H1 (cell line): ENCODE results near the gene EFR3B. TPM values are rescaled to one million over a fixed set of nuclear protein-coding genes. Genes with fewer than 3 reads are reported as not detected.

Experiments
- EGR1 ChIP-seq: IDR thresholded peaks from 2 replicates; pipeline ENCODE4 v1.6.1; 2011; ENCODE audit warnings: low read depth, low read length, borderline replicate concordance
- JUND ChIP-seq: IDR thresholded peaks from 2 replicates; pipeline ENCODE4 v1.6.1; 2011; ENCODE audit warnings: mild to moderate bottlenecking, improper control_type of control experiment, low read length
- KDM4A ChIP-seq: IDR thresholded peaks from one replicate; pipeline ENCODE4 v1.7.1; 2012; ENCODE audit warnings: low read depth, mild to moderate bottlenecking, moderate library complexity, low read length, inconsistent platforms; ENCODE audit not compliant: severe bottlenecking
- SP4 ChIP-seq: IDR thresholded peaks from 2 replicates; pipeline ENCODE4 v1.6.1; 2012; ENCODE audit warnings: low read length, inconsistent platforms
- SRF ChIP-seq: IDR thresholded peaks from 2 replicates; pipeline ENCODE4 v1.6.1; 2011; ENCODE audit warnings: mild to moderate bottlenecking, low read depth, low read length, moderate library complexity
- SUZ12 ChIP-seq: fragments of 200-600 bp; sonication (generic); IDR thresholded peaks from 2 replicates; pipeline ENCODE4 v1.6.1; 2012; ENCODE audit warnings: mild to moderate bottlenecking, inconsistent platforms, low read length, moderate library complexity, mixed read lengths
- TAF1 ChIP-seq: IDR thresholded peaks from 2 replicates; pipeline ENCODE4 v1.6.1; 2011; ENCODE audit warnings: mild to moderate bottlenecking, low read depth, low read length
- TEAD4 ChIP-seq: IDR thresholded peaks from 2 replicates; pipeline ENCODE4 v1.6.1; 2012; ENCODE audit warnings: low read depth, low read length, inconsistent platforms, mixed read lengths
- USF2 ChIP-seq: IDR thresholded peaks from 2 replicates; pipeline ENCODE4 v1.6.1; 2011; ENCODE audit warnings: low read length, improper control_type of control experiment
- ZNF274 ChIP-seq: IDR thresholded peaks from 2 replicates; pipeline ENCODE4 v1.7.0; 2012; ENCODE audit warnings: low read length, borderline replicate concordance; ENCODE audit errors: extremely low read depth
- polyA plus RNA-seq, 7 experiments: library from polyadenylated mRNA; depleted of rRNA in 3 of 7; stranded (reverse) in 5 of 7; unstranded in 2 of 7; fragments of >200 nt in 5 of 7; fragments of 200-250 nt in 2 of 7; gene quantifications; 1 replicate in 5 of 7; 2 replicates in 1 of 7; 4 replicates in 1 of 7; pipeline versions ENCODE4 v1.2.1 to v1.2.3, GENCODE V29; 2011 to 2013; ENCODE audit warnings: missing spikeins in 2 of 7, mixed read lengths in 2 of 7
- total RNA-seq: library from RNA; stranded (reverse); fragmentation: NEBNext Ultra II Directional; extraction: Animal tissue kit (Norgen Biotek cat#: 25700); gene quantifications from 2 replicates; pipeline ENCODE4 v1.2.1, GENCODE V29; 2021
- TF ChIP-seq, protein P1 (sequence below): fragments of 300-600 bp; sonication (generic); IDR thresholded peaks from 2 replicates; pipeline ENCODE4 v1.7.1; 2012; ENCODE audit warnings: low read length, moderate library complexity, mild to moderate bottlenecking, inconsistent platforms; ENCODE audit not compliant: insufficient replicate concordance

Gene EFR3B
- total and polyA plus RNA-seq, 2 of the 8 experiments (the other 6 are each of a cell fraction or from before 2014, with no cell fraction given) = 3.4 to 9.6 TPM

GRCh38 chr2:25184254-25184653 is 142.4 kb downstream of the EFR3B start (continued):
- TF ChIP-seq, protein P1, sequence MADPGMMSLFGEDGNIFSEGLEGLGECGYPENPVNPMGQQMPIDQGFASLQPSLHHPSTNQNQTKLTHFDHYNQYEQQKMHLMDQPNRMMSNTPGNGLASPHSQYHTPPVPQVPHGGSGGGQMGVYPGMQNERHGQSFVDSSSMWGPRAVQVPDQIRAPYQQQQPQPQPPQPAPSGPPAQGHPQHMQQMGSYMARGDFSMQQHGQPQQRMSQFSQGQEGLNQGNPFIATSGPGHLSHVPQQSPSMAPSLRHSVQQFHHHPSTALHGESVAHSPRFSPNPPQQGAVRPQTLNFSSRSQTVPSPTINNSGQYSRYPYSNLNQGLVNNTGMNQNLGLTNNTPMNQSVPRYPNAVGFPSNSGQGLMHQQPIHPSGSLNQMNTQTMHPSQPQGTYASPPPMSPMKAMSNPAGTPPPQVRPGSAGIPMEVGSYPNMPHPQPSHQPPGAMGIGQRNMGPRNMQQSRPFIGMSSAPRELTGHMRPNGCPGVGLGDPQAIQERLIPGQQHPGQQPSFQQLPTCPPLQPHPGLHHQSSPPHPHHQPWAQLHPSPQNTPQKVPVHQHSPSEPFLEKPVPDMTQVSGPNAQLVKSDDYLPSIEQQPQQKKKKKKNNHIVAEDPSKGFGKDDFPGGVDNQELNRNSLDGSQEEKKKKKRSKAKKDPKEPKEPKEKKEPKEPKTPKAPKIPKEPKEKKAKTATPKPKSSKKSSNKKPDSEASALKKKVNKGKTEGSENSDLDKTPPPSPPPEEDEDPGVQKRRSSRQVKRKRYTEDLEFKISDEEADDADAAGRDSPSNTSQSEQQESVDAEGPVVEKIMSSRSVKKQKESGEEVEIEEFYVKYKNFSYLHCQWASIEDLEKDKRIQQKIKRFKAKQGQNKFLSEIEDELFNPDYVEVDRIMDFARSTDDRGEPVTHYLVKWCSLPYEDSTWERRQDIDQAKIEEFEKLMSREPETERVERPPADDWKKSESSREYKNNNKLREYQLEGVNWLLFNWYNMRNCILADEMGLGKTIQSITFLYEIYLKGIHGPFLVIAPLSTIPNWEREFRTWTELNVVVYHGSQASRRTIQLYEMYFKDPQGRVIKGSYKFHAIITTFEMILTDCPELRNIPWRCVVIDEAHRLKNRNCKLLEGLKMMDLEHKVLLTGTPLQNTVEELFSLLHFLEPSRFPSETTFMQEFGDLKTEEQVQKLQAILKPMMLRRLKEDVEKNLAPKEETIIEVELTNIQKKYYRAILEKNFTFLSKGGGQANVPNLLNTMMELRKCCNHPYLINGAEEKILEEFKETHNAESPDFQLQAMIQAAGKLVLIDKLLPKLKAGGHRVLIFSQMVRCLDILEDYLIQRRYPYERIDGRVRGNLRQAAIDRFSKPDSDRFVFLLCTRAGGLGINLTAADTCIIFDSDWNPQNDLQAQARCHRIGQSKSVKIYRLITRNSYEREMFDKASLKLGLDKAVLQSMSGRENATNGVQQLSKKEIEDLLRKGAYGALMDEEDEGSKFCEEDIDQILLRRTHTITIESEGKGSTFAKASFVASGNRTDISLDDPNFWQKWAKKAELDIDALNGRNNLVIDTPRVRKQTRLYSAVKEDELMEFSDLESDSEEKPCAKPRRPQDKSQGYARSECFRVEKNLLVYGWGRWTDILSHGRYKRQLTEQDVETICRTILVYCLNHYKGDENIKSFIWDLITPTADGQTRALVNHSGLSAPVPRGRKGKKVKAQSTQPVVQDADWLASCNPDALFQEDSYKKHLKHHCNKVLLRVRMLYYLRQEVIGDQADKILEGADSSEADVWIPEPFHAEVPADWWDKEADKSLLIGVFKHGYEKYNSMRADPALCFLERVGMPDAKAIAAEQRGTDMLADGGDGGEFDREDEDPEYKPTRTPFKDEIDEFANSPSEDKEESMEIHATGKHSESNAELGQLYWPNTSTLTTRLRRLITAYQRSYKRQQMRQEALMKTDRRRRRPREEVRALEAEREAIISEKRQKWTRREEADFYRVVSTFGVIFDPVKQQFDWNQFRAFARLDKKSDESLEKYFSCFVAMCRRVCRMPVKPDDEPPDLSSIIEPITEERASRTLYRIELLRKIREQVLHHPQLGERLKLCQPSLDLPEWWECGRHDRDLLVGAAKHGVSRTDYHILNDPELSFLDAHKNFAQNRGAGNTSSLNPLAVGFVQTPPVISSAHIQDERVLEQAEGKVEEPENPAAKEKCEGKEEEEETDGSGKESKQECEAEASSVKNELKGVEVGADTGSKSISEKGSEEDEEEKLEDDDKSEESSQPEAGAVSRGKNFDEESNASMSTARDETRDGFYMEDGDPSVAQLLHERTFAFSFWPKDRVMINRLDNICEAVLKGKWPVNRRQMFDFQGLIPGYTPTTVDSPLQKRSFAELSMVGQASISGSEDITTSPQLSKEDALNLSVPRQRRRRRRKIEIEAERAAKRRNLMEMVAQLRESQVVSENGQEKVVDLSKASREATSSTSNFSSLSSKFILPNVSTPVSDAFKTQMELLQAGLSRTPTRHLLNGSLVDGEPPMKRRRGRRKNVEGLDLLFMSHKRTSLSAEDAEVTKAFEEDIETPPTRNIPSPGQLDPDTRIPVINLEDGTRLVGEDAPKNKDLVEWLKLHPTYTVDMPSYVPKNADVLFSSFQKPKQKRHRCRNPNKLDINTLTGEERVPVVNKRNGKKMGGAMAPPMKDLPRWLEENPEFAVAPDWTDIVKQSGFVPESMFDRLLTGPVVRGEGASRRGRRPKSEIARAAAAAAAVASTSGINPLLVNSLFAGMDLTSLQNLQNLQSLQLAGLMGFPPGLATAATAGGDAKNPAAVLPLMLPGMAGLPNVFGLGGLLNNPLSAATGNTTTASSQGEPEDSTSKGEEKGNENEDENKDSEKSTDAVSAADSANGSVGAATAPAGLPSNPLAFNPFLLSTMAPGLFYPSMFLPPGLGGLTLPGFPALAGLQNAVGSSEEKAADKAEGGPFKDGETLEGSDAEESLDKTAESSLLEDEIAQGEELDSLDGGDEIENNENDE = no peak
- TF ChIP-seq TAF1 = no peak
- TF ChIP-seq SUZ12 = no peak
- TF ChIP-seq ZNF274 = no peak
- TF ChIP-seq SP4 = no peak
- TF ChIP-seq SRF = no peak
- no peak for TF ChIP-seq JUND
- no peak for TF ChIP-seq KDM4A
- no peak for TF ChIP-seq EGR1
- TF ChIP-seq USF2 = no peak
- TF ChIP-seq TEAD4 = no peak
